ENCODE data around the gene RASD2. TPM values are rescaled to one million over a fixed set of nuclear protein-coding genes. Genes with fewer than 3 reads are reported as not detected.

RASD2 gene
- total RNA-seq, 4 donors from 2014 or later = 0.06 to 0.26 (median 0.19) TPM; not detected in 1

DNA sequence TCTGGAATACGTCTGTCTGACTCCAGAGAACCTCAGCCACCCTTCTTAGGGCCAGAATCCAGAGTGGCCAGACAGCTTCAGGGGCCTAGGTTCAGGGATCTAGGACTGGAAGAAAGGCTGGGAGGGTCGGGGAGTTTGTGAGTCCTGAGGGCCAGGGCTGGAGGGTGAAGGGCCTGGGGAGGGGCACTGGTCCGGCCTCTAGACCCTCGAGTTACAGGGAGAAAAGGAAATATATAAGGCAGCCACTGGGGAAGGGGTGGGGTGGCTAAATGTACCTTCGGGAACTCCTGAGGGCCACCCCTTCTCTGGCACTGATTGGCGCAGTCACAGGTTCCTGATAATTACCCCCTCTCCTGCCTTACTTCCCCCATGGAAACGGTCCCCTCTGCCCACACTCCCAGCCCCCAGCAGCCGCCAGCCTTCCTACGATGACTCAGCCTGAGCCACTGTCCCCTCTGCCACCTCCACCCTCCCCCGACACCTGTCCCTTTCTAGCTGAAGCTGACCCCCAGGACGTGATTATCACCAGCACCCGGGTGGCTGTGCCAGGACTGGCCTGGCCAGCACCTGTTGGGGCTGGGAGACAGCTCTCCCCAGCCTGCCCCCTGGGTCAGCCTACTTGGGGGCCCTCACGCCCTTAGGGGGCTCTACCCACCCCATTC, 50.1 kb downstream of the RASD2 start:
- Histone ChIP-seq H3K27me3 (peaks cover 0 to 12% (median 0%) of the 10 kb centered on the region in 4 donors), H3K4me3 (no peak overlapping the region), H3K4me1 (peaks cover 0 to 29% (median 0%) of the 10 kb centered on the region in 3 donors), H3K36me3 (no peaks in the 10 kb centered on the region), H3K27ac (no peak overlapping the region), H3K9me3 (no peaks in the 10 kb centered on the region)
- no peak for DNase-seq
- no peak for TF ChIP-seq POLR2A (IDR thresholded peaks at IDR 0.05)
- TF ChIP-seq, protein P1, sequence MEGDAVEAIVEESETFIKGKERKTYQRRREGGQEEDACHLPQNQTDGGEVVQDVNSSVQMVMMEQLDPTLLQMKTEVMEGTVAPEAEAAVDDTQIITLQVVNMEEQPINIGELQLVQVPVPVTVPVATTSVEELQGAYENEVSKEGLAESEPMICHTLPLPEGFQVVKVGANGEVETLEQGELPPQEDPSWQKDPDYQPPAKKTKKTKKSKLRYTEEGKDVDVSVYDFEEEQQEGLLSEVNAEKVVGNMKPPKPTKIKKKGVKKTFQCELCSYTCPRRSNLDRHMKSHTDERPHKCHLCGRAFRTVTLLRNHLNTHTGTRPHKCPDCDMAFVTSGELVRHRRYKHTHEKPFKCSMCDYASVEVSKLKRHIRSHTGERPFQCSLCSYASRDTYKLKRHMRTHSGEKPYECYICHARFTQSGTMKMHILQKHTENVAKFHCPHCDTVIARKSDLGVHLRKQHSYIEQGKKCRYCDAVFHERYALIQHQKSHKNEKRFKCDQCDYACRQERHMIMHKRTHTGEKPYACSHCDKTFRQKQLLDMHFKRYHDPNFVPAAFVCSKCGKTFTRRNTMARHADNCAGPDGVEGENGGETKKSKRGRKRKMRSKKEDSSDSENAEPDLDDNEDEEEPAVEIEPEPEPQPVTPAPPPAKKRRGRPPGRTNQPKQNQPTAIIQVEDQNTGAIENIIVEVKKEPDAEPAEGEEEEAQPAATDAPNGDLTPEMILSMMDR (IDR thresholded peaks at IDR 0.05) = no peak
- intact Hi-C loops (cut with DNase I) = no loop called here
- WGBS, 2 donors = 51 to 61% methylated on average over 13 of the region's 13 CpGs

DNA sequence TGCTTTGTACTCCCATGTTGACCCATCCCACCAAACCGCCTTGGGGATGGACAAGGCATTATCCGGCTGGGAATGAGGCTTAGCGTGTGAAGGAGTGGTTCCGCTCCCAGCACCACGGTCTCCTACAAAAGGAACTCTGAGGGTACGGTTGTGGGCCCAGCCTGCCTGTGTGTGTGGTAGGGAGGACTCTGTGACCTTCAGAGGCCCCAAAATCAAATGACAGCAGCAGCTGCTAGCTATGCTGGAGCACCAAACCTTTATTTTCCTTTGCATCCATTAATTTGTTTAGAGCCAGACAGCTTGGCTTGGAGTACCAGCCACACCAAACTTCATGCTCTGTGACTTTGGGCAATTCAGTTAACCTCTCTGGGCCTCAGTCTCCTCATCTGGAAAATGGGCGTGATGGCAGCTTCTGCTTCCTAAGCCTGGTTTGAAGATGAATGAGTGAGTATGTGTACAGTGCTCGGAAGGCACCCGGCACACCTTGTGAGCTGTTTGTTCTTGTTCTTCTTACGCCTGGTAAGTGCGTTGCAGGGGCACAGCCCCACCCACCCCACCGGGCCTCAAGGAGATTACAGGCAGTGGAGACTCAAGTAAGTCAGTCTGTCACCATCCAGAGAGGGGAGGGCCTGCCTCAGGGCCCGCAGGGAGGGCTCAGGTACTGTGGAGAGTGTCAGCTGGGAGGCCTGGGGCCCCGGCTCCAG, 51.2 kb downstream of the RASD2 start:
- intact Hi-C loops (cut with DNase I) = no loop called here
- WGBS, 2 donors = 70 to 73% methylated on average over 2 to 4 of the region's 14 CpGs

DNA sequence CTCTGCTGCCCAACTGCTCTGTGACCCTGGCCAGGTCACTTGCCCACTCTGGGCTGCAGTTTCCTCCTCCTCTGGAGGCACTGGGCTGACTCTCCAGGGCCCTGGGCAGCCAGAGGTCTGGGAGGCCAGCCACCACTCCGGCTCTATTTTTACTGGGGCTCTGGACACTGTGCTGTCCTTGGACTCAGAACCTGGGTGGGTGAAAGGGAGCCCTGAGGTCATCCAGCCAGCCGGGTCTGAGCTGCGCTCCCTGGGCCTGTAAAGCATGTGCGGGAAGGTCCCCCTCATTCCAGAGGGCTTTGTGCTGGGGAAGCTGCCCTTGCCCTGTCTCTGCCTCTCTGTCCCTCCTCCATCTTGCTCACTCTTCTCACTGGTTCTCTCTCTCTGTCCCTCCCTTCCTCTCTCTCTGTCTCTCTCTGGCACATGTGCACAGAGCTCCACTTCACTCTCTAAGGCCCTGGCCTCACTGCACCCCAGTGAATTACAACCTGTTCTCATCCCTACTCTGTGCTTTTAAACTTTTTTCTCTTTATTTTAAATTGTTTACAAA, 51.9 kb downstream of the RASD2 start:
- H3K9me3 ChIP-seq = no peaks in the 10 kb centered on the region
- no peak for DNase-seq
- peaks cover 0 to 12% (median 0%) of the 10 kb centered on the region in 4 donors for H3K27me3 ChIP-seq
- WGBS, 2 donors = 67 to 76% methylated on average over 3 to 4 of the region's 4 CpGs
- H3K4me3 ChIP-seq = no peak overlapping the region
- H3K4me1 ChIP-seq = peaks cover 0 to 29% (median 0%) of the 10 kb centered on the region in 3 donors
- intact Hi-C loops (cut with DNase I) = no loop called here
- no peaks in the 10 kb centered on the region for H3K36me3 ChIP-seq
- no peak for TF ChIP-seq POLR2A (IDR thresholded peaks at IDR 0.05)
- TF ChIP-seq, protein P1 (IDR thresholded peaks at IDR 0.05) = no peak
- H3K27ac ChIP-seq = peak overlapping the region in 1 of 4 donors; percentile 25

More for the DNA sequence above, 51.2 kb downstream of the RASD2 start:
- no peaks in the 10 kb centered on the region for H3K9me3 ChIP-seq
- peaks cover 0 to 12% (median 0%) of the 10 kb centered on the region in 4 donors for H3K27me3 ChIP-seq
- H3K4me1 ChIP-seq = peaks cover 0 to 29% (median 0%) of the 10 kb centered on the region in 3 donors
- peak overlapping the region in 1 of 4 donors; percentile 25 for H3K27ac ChIP-seq
- TF ChIP-seq, protein P1 (IDR thresholded peaks at IDR 0.05) = no peak
- TF ChIP-seq POLR2A (IDR thresholded peaks at IDR 0.05) = no peak
- no peaks in the 10 kb centered on the region for H3K36me3 ChIP-seq
- H3K4me3 ChIP-seq = no peak overlapping the region
- no peak for DNase-seq

DNA sequence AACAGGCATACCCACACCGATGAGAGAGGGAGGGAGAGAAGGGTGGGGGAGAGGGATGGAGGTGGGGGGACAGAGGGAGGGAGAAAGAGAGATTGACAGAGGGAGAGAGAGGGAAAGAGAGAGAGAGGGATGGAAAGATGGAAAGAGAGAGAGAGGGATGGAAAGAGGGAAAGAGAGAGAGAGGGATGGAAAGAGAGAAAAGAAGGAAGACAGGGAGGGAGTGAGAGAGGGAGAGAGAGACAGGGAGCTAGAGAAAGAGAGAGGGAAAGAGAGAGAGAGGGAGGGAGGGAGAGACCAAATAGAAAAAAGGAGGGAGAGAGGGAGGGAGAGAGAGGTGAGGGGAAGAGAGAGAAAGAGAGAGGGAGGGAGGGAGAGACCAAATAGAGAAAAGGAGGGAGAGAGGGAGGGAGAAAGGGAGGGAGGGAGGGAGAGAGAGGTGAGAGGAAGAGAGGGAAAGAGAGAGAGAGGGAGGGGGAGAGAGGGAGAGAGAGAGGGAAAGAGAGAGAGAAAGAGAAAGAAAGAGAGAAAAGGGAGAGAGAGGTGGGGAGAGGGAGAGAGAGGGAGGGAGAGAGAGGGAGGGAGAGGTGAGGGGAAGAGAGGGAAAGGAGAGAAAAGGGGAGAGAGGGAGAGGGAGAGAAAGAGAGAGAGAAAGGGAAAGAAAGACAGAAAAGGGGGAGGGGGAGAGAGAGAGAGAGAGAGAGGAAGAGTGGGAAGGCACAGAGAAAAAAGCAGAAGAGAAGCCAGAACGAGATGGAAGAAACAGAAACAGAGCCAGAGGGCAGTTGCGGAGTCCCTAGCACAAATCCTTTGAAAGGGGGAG, 52.6 kb downstream of the RASD2 start:
- WGBS, 2 donors = 38 to 42% methylated on average over 3 of the region's 3 CpGs
- no peak for TF ChIP-seq POLR2A (IDR thresholded peaks at IDR 0.05)
- TF ChIP-seq, protein P1 (IDR thresholded peaks at IDR 0.05) = no peak
- Histone ChIP-seq H3K27me3 (peaks cover 0 to 11% (median 0%) of the 10 kb centered on the region in 4 donors), H3K4me3 (no peak overlapping the region), H3K36me3 (no peaks in the 10 kb centered on the region), H3K27ac (peak overlapping the region in 1 of 4 donors; percentile 25), H3K4me1 (peaks cover 0 to 28% (median 0%) of the 10 kb centered on the region in 3 donors), H3K9me3 (no peaks in the 10 kb centered on the region)
- DNase-seq = no peak
- intact Hi-C loops (cut with DNase I) = no loop called here

All from esophagus squamous epithelium (tissue), 5 donors.